GM18498 (cell line): ENCODE measurements around the gene FAM53B.

ENCODE experiments used
- ATAC-seq: cut with Tn5 transposase; IDR thresholded peaks from one replicate; pipeline ENCODE4 v1.9.1; 2021; ENCODE audit warnings: mild to moderate bottlenecking, moderate library complexity; ENCODE audit not compliant: unreplicated experiment

Gene FAM53B

GRCh38 chr10:124637746-124638145 lies 106.4 kb downstream of the FAM53B start:
- no peak for ATAC-seq

GRCh38 chr10:124637091-124637700 lies 107.0 kb downstream of the FAM53B start:
- ATAC-seq, result no peak

GRCh38 chr10:124636271-124636995 lies 107.7 kb downstream of the FAM53B start:
- ATAC-seq, result no peak

- ATAC-seq, result no peak
These were observed 111.6 kb downstream of the FAM53B start for GRCh38 chr10:124632566-124632965.

GRCh38 chr10:124632064-124632531 lies 112.1 kb downstream of the FAM53B start:
- ATAC-seq, result no peak

GRCh38 chr10:124630551-124630950 lies 113.6 kb downstream of the FAM53B start:
- no peak for ATAC-seq

GRCh38 chr10:124629842-124630241 lies 114.3 kb downstream of the FAM53B start:
- ATAC-seq, result no peak

- no peak for ATAC-seq
These were observed 114.8 kb downstream of the FAM53B start for GRCh38 chr10:124629415-124629814.

GRCh38 chr10:124628676-124629021 lies 115.5 kb downstream of the FAM53B start:
- ATAC-seq, result no peak

GRCh38 chr10:124627866-124628675 lies 116.1 kb downstream of the FAM53B start:
- ATAC-seq, result no peak

GRCh38 chr10:124626759-124627380 lies 117.3 kb downstream of the FAM53B start:
- peak; percentile 80 for ATAC-seq

GRCh38 chr10:124625831-124626238 lies 118.3 kb downstream of the FAM53B start:
- no peak for ATAC-seq

- ATAC-seq, result no peak
These were observed 119.3 kb downstream of the FAM53B start for GRCh38 chr10:124624895-124625294.

GRCh38 chr10:124624466-124624865 lies 119.7 kb downstream of the FAM53B start:
- ATAC-seq, result no peak

GRCh38 chr10:124624006-124624405 lies 120.2 kb downstream of the FAM53B start:
- no peak for ATAC-seq

GRCh38 chr10:124622866-124623536 lies 121.2 kb downstream of the FAM53B start:
- ATAC-seq, result no peak

GRCh38 chr10:124622158-124622557 lies 122.0 kb downstream of the FAM53B start:
- ATAC-seq, result no peak

- ATAC-seq, result no peak
These were observed 122.5 kb downstream of the FAM53B start for GRCh38 chr10:124621637-124622036.

- peak; percentile 55 for ATAC-seq
These were observed 124.2 kb downstream of the FAM53B start for GRCh38 chr10:124619802-124620490.

- ATAC-seq, result peak; percentile 34
These were observed 125.0 kb downstream of the FAM53B start for GRCh38 chr10:124619195-124619594.
